HG02852 (cell line): ENCODE results near the gene SLCO2A1.
"Not testable (repeated sequence)": the region's sequence is repeated elsewhere in the genome, so short reads cannot be mapped to it uniquely, and the experiment has no call there.

Source experiments
- ATAC-seq: cut with Tn5 transposase; IDR thresholded peaks from one replicate; pipeline ENCODE4 v1.9.1; 2021; ENCODE audit warnings: mild to moderate bottlenecking, moderate library complexity; ENCODE audit not compliant: unreplicated experiment

SLCO2A1 gene

DNA sequence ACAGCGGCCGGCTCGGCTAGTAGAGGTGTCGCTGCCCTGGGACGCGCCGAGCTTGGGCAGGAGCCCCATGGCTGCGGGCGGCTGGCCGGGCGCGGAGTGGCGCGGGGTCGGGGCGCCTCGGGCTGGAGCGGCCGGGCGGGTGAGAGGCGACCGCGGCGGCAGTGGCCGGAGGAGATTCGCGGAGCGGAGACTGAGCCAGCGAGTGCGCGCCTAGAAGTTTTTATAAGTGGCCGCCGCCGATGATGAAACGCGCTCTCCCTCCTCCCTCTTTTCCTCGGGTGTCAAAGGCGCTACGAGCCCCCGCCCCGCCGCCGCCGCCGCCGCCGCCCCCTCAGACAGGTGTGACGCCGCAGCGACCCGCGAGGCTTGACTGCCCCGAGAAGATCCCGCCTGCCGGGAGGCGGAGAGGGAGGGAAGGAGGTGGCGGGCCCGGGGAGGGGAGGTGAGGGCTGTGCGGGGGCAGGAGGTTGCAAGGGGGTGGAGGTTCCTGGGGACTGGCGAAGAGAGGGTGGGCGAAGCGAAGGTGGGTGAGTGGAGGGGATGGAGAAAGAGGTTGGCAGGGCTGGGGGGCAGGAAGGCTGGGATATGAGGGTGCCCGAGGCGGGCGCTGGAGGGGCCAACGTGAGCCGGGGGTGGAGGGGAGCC is at the start of gene SLCO2A1:
Gene SLCO2A1 (minus strand): TSS at position 192 of the 645 bp plus-strand sequence. CDS start 123 bp downstream, at position 69.
- ATAC-seq, result no peak

- no peak for ATAC-seq
Measured at GRCh38 chr3:134079111-134079547, 49.4 kb upstream of the SLCO2A1 start.

DNA sequence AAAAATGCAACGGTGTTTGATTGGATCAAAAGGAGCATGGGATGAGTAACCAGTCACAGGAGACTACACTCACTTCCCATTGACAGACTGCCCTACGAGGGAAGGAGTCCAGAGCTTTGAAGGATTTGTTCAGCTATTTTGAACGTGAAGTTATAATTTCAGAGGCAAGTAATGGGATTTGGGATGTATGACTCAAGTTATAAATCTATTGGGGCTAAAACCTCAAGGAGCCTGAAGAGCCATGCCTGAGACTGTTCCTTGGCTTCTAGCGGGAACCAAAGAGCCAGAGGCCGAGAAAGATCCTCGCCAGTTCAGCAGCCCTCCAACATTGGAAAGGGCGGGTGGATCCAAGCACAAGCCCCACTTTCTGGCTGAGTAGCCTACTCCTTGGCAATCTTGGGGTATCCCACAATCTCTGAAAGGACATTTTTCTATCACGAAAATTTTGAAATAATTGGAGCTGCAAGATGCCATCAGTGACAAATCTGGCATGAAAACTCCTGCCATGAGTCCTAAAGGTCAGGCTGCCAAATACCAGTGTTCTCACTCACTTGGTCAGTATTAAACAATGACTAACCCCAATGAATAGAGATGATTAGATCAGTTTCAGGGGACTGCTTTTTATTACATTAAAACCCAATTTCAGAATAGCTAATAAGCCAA is 48.6 kb upstream of the SLCO2A1 start:
- ATAC-seq, result no peak

DNA sequence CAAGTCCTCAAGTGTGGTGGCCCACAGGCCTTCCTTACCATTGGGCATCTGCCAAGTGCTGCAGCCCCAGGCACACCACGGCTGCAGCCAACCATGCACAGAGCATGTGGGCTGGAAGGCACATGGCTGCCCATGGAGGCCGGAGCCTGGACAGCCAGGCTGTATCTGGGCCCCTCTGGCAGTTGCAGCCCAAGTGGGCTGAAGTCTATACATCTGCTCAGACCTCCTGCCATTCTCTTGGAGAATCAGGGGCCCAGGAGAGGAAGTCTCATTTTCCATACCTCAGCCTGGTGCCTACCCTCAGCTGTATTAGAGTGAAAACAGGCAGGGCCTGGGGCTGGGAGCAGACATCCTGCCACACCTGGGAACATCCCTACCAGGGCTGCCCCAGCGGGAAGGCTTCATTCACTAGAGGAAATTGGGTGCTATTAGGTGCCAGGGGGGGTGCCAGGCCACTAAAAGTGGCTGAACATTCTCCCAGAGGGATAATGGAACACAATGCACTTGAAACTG is 48.0 kb upstream of the SLCO2A1 start:
- no peak for ATAC-seq

DNA sequence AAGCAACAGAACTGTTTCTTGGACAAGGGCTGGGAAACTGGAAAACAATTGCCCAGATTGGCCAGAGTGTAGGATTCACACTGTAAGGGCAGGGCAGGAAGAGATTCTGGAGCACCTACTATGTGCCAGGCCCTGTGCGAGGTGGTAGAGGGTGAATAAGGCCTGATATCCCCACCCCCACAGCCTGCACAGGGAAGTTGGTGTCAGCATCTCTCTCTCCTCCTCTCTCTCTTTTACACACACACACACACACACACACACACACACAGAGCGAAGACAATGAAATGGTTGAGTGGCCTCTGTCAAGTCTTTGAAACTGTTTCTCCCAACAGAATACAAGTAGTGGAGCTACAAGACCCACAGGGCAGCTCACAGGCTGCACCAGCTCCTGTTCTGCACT is 47.1 kb upstream of the SLCO2A1 start:
- ATAC-seq, result no peak

DNA sequence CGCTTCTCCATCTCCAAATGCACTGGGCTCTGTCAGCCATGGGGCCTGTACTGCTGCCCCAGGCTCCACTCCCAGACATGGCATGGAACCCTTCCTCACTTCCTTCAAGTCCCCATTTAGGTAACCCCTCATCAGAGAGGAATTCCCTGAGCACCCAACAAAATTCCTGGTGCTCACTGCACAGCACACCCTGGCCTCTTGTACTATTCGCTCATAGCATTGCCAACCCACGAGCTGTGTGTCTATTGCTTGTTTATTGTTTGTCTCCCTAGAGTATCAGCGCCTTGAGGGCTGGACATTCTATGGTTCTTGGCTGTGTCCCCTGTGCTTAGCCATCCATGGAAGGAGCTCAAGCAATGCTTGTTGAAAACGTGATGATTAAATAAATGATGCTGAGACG is 46.1 kb upstream of the SLCO2A1 start:
- no peak for ATAC-seq

- ATAC-seq, result no peak
Measured at GRCh38 chr3:134075568-134075825, 45.8 kb upstream of the SLCO2A1 start.

DNA sequence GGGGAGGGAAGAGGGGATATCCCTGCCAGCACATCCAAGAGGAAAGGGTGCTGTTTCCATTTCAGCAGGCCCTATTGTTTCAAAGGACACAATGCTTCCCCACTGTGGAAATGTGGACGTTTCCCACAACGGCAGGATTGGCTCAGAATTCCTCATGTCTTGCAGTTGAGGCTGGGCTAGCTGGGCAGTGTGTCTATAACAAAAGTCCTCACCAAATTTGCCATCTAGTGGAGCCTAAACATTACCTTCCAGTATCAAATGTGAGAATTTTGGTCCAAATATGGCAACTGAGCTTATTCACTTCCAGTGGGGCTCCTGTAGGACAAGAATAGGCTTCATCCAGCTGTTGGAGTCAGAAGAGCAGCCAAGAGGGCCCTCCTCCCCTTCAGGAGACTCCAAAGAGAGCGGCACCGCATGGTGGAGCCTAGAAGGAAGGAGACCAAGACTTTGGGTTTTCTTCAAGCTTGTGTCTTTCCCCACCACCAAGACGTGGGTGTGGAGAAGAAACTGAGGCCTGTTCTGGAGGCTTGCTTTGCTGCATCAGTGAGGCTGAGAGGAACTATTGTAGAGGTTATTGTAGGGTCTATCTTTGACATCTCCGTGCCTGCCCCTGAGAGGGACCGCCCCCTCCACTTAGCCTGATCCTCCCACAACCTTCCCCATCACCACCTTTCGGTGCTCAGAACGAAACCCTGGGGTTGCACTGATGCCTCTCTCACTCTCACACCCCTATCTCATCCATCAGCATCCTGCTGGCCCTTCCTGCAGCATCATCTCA is 45.3 kb upstream of the SLCO2A1 start:
- no peak for ATAC-seq

DNA sequence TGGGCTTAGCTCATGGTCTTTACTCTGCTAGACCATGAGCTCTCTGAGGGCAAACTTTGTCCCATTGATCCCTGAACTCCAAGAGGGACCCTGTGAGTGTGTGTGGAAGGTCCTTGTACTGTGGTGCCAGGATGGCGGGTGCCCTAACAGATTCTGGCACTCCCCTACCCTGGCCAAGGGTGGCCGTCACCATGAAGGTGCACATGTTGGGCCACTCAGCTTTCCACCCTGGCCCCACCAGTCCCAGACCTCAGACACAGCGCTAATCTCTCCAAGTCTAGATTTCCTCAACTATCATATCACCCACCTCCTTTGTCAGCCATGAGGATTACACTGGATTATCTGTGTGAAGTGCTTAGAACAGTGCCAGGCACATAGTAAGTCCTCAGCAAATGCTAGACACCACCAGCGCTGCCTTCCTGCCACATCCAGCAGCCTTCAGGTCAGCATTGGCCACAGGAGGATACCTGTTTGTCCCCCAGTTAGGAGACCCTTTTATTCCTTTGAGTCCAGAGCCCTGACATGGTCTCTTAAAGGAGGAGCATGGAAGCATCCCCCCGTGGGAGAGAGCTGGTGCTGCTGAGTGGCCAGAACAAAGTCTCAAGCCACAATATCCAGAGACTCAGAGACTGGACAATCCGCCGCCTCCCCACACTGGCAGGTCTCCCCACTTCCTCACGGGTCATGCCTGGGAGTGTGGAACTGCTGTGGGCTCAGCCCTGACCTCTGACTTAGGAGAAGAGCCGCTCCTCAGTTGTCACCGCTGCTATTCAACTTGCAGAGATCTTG is 44.5 kb upstream of the SLCO2A1 start:
- ATAC-seq, result no peak

DNA sequence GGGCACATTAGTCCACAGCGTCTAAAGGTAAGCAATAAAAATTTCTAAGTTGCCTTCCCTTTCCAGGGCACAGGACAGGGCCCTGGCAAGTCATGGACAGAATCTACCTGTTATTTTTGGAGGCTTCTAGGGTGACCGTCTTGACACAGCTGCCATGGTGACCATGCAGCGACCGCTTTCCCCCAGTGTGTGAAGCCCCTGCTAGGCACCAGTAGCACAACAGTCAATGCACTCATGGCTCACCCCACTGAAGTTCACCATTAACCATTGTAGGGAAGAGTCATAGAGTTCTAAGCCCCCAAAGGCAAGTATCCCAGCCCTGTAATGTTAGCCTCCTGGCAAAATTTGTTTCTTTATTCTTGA is 43.8 kb upstream of the SLCO2A1 start:
- no peak for ATAC-seq

- no peak for ATAC-seq
Measured at GRCh38 chr3:134072881-134073582, 43.3 kb upstream of the SLCO2A1 start.

DNA sequence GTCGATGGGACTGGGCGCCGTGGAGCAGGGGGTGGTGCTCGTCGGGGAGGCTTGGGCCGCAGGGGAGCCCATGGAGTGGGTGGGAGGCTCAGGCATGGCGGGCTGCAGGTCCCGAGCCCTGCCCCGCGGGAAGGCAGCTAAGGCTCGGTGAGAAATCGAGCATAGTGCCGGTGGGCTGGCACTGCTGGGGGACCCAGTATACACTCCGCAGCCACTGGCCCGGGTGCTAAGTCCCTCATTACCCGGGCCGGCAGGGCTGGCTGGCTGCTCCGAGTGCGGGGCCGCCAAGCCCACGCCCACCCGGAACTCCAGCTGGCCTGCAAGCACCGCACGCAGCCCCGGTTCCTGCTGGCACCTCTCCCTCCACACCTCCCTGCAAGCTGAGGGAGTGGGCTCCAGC is 40.6 kb upstream of the SLCO2A1 start:
- not testable (repeated sequence) for ATAC-seq

GRCh38 chr3:134068429-134068828 is 38.7 kb upstream of the SLCO2A1 start:
- ATAC-seq, result no peak

DNA sequence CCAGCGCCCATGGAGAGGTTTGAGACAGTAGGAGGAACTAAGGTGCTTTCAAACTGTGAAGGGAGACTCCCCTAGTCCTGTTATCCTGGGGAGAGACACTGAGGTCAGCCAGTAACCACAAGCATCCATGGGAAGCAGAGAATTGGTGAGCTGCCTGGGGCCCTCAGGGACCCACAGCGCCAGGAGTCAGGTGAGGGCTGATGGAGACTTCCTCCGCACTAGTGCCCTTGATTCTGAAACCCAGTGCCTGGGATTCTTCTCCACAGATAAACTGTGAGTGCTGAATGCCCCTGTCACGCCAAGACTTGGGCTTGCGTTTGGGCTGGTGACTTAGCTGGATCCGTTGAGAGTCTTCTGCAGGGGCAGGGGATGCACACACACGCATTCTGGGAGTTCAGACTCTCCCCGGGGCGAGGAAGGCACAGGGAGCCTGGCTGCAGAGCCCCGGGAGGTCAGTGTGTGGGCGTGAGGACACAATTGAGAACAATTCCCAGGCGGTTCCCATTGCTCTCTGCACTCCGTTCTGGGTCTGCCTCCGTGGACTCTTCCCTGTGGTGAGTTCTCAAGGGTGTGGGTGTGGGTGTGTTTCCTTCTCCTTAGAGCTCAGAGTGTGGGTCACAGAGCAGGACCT is 37.9 kb upstream of the SLCO2A1 start:
- no peak for ATAC-seq

DNA sequence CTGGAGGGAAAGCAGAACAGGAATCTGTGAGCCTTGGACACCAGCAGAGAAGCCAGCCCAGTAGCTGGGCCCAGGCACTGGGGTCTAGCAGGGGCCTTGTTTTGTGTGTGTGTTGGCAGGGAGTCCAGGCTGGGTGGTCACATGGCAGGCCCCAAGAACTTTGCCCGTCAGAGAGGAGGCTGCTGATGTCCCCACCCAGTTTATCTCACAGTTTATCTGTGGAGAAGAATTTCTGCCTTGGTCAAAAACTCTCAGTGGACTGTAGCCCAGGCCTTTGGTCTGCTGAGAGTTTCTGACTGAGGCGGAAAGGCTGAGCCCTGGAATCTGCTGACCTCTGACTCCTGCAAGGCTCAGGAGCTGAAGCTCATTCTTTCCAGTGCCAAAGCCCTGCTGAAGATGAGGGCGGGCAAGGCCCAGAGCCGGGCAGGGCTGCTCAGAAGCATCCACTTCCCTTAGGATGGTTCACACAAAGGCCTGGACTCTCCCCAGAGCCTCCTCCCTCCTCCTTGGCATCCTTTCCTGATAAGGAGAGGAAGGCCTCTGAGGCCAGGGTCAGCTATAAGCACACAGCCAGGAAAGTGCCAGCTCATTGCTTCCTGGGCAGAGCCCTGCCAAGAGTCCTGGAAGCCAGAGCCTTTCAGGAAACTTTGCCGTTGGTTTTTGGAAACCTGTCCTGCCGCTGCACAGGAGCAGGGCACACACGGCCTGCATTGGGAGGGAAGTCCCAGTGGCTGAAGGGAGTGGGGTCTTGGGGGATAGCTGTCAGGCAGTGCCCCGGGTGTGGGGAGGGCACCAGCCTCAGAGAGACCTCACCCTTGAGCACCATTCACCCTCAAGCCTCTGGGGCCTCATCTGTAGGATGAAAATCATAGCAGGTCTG is 37.2 kb upstream of the SLCO2A1 start:
- no peak for ATAC-seq

- ATAC-seq, result no peak
Measured at GRCh38 chr3:134066158-134066541, 36.4 kb upstream of the SLCO2A1 start.

DNA sequence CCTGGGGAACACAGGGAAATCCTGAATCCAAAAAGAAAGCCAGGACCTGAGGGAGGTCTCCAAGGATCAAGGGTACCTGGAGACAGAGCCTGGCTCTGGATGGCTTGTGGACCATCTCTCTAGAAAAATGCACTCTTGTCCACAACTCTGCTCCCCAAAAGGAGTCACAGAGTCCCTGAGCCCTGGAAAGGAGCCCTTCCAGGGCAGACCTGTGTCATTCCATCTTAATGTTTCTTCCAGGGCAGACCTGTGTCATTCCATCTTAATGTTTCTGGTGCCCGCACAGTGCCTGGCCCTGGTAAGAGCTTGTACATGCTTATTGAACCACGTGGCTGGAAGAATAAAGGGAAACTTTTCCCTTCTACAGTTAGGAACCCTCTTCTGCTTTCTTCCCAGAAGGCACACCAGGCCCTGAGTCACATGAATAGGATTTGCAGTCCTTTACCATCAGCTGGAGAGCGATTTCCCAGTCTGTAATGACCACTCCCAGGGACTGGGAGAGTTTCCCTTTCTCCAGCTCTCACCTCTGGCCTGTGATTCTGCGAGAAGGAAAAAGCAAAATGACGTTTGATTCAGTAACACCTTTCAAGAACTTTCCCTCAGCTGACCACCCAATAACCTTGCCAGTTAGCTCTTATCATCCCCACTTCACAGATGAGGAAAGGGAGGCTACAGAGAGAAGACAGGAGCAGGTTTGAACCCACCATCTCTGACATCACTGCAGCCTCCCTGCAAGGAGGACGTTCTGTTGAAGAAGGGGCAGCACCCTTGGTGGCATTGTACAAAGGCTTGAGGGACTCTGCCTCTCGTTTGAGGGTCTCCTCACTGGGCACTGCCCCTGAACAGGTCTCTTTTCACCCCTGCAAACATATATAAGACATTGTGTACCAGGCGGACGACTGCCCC is 35.8 kb upstream of the SLCO2A1 start:
- ATAC-seq, result no peak

DNA sequence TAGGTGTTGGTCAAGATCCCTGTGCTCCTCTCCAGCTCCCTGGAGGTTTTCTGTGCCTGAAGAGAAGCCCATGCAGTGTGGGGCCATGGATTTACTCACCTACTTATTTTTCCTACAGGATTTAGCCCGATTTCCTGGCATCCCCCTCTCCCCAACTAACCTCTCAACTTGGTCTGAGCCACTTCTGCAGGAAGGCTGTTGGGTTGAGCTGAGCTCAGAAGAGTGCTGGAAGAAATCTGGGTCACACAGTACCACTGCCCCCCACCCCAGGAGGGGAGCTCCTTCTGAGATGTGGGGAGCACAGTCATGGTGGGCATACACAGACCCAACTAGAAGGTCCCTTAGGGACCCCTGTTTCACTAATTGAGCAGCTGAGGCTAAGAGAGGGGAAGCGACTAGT is 34.4 kb upstream of the SLCO2A1 start:
- ATAC-seq, result no peak
